Measurements from ENCODE around the gene UNC5A.

DNA sequence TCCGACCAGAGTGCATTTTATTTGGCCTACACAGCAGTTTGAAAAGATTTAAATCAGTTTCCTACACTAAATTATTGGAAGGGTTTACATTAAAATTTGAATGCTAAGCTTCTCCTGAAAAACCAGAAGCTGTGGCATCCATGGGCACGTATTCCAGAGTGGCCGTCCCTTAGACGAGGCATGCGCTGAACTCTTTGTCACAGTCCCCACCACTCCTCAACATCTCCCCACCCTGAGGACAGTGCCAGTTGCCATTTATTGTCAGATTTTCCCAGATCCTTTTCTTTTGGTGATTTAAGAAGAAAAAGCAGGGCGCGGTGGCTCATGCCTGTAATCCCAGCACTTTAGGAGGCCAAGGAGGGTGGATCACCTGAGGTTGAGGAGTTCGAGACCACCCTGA is 39.9 kb upstream of the UNC5A start:
- TF ChIP-seq, protein P1, sequence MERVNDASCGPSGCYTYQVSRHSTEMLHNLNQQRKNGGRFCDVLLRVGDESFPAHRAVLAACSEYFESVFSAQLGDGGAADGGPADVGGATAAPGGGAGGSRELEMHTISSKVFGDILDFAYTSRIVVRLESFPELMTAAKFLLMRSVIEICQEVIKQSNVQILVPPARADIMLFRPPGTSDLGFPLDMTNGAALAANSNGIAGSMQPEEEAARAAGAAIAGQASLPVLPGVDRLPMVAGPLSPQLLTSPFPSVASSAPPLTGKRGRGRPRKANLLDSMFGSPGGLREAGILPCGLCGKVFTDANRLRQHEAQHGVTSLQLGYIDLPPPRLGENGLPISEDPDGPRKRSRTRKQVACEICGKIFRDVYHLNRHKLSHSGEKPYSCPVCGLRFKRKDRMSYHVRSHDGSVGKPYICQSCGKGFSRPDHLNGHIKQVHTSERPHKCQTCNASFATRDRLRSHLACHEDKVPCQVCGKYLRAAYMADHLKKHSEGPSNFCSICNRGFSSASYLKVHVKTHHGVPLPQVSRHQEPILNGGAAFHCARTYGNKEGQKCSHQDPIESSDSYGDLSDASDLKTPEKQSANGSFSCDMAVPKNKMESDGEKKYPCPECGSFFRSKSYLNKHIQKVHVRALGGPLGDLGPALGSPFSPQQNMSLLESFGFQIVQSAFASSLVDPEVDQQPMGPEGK (CRISPR knock-in tag; IDR thresholded peaks at IDR 0.05; ENCODE audit: borderline replicate concordance) = no peak
- no peak for TF ChIP-seq TCF4 (CRISPR knock-in tag; IDR thresholded peaks at IDR 0.05; ENCODE audit: borderline replicate concordance)
- no peak for TF ChIP-seq OSR1 (CRISPR knock-in tag; IDR thresholded peaks at IDR 0.05)
- TF ChIP-seq BACH2 (CRISPR knock-in tag; IDR thresholded peaks at IDR 0.05; ENCODE audit: borderline replicate concordance) = no peak
- TF ChIP-seq GLIS3 (CRISPR knock-in tag; IDR thresholded peaks at IDR 0.05) = no peak
- TF ChIP-seq PPARA (CRISPR knock-in tag; IDR thresholded peaks at IDR 0.05; ENCODE audit: borderline replicate concordance) = no peak
- TF ChIP-seq ZFP30 (CRISPR knock-in tag; IDR thresholded peaks at IDR 0.05) = no peak
- no peak for TF ChIP-seq ZNF565 (CRISPR knock-in tag; conservative IDR thresholded peaks at IDR 0.05; ENCODE audit: low read depth)
- no peak for TF ChIP-seq TOX (CRISPR knock-in tag; IDR thresholded peaks at IDR 0.05; ENCODE audit: borderline replicate concordance)
- TF ChIP-seq ZNF8 (CRISPR knock-in tag; IDR thresholded peaks at IDR 0.05) = no peak
- no peak for TF ChIP-seq ZNF70 (CRISPR knock-in tag; IDR thresholded peaks at IDR 0.05)
- TF ChIP-seq, protein P2, sequence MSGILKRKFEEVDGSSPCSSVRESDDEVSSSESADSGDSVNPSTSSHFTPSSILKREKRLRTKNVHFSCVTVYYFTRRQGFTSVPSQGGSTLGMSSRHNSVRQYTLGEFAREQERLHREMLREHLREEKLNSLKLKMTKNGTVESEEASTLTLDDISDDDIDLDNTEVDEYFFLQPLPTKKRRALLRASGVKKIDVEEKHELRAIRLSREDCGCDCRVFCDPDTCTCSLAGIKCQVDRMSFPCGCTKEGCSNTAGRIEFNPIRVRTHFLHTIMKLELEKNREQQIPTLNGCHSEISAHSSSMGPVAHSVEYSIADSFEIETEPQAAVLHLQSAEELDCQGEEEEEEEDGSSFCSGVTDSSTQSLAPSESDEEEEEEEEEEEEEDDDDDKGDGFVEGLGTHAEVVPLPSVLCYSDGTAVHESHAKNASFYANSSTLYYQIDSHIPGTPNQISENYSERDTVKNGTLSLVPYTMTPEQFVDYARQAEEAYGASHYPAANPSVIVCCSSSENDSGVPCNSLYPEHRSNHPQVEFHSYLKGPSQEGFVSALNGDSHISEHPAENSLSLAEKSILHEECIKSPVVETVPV (CRISPR knock-in tag; IDR thresholded peaks at IDR 0.05) = no peak
- no peak for TF ChIP-seq RARB (CRISPR knock-in tag; IDR thresholded peaks at IDR 0.05)
- TF ChIP-seq ESRRG (CRISPR knock-in tag; IDR thresholded peaks at IDR 0.05) = no peak

Measured in SK-N-SH treated with all-trans-retinoic acid at 6 μM for 48 hours (cell line).